ENCODE data around the gene SMYD3. TPM values are rescaled to one million over a fixed set of nuclear protein-coding genes. Genes with fewer than 3 reads are reported as not detected.

The SMYD3 gene
- polyA plus RNA-seq, 2 of the 4 experiments (the other 2 are of a cell fraction), result 18.2 to 35.2 TPM

GRCh38 chr1:245960171-245960570 lies 546.9 kb downstream of the SMYD3 start:
- no peaks in the 10 kb centered on the region for H3K9me3 ChIP-seq
- H3K27ac ChIP-seq, result no peak overlapping the region
- FAIRE-seq (no peak), DNase-seq (ENCODE audit: low read depth in 1 of 2, low spot score in 1 of 2) (no peak), ATAC-seq (no peak)
- no peak overlapping the region for H3K4me2 ChIP-seq
- no peak overlapping the region for H3K4me3 ChIP-seq
- CTCF ChIA-PET, result no interaction called here
- no peaks in the 10 kb centered on the region for H3K4me1 ChIP-seq
- WGBS (ENCODE audit: missing lambda C conversion rate), result 61% methylated on average over 4 of the region's 4 CpGs
- POLR2A ChIA-PET, result no interaction called here
- TF ChIP-seq ELK1 (IDR thresholded peaks at IDR 0.05; ENCODE audit: low read depth, low read length), result no peak
- no peak for TF ChIP-seq TFCP2L1 (CRISPR knock-in tag; IDR thresholded peaks at IDR 0.05)
- no peak for TF ChIP-seq ZNF302 (CRISPR knock-in tag; IDR thresholded peaks at IDR 0.05)
- TF ChIP-seq KDM1A (IDR thresholded peaks at IDR 0.05; ENCODE audit: low read depth), result no peak
- no peak for TF ChIP-seq NPAS2 (CRISPR knock-in tag; IDR thresholded peaks at IDR 0.05; ENCODE audit: borderline replicate concordance)
- no peak for TF ChIP-seq BHLHE40 (IDR thresholded peaks at IDR 0.05; ENCODE audit: low read depth, low read length)
- TF ChIP-seq NFE2L2 (conservative IDR thresholded peaks at IDR 0.05; ENCODE audit: low read length), result no peak
- no peak for TF ChIP-seq ESRRA (IDR thresholded peaks at IDR 0.05; ENCODE audit: borderline replicate concordance, low read length)
- no peak for TF ChIP-seq CBX8 (IDR thresholded peaks at IDR 0.05)
- TF ChIP-seq TP53 (CRISPR knock-in tag; IDR thresholded peaks at IDR 0.05), result no peak
- TF ChIP-seq, protein P1, sequence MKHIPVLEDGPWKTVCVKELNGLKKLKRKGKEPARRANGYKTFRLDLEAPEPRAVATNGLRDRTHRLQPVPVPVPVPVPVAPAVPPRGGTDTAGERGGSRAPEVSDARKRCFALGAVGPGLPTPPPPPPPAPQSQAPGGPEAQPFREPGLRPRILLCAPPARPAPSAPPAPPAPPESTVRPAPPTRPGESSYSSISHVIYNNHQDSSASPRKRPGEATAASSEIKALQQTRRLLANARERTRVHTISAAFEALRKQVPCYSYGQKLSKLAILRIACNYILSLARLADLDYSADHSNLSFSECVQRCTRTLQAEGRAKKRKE (CRISPR knock-in tag; IDR thresholded peaks at IDR 0.05; ENCODE audit: low read depth), result no peak
- no peak for TF ChIP-seq HOXB5 (CRISPR knock-in tag; IDR thresholded peaks at IDR 0.05)
- no peak for TF ChIP-seq HDAC2 (IDR thresholded peaks at IDR 0.05)
- no peak for TF ChIP-seq FOSB (CRISPR knock-in tag; IDR thresholded peaks at IDR 0.05)
- TF ChIP-seq SMC3 (IDR thresholded peaks at IDR 0.05), result no peak
- TF ChIP-seq MYC (IDR thresholded peaks at IDR 0.05; ENCODE audit: borderline replicate concordance, low read length), result no peak
- TF ChIP-seq HES2 (IDR thresholded peaks at IDR 0.05), result no peak
- no peak for TF ChIP-seq HEYL (CRISPR knock-in tag; IDR thresholded peaks at IDR 0.05)

DNA sequence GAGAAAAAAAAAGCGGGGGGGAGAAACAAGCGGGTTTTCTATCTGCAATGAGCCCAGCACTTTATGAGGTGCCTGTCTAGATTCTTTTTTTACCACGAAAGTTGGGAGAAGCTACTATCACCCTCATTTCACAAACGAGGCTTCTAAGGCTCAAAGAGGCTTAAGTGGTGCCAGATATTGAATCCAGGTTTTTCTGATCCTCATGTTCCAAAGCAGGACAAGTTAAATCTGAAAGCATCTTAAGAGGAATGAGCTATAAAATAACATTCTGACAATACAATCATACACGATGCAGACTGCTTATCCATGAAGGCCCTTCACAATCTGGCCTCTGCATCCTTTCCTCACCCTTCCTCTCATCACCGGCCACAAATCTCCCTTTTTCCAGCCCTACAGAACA lies 549.1 kb downstream of the SMYD3 start:
- CTCF ChIA-PET, result interaction anchor here (1.4 kb wide), 1 partner anchor 45 kb away, joined by 3 read pairs; no protein-coding TSS in a partner anchor
- ATAC-seq, result no peak
- TF ChIP-seq JUN (IDR thresholded peaks at IDR 0.05), result no peak
- TF ChIP-seq GATA3 (IDR thresholded peaks at IDR 0.05; ENCODE audit: borderline replicate concordance), result no peak
- TF ChIP-seq CHD2 (IDR thresholded peaks at IDR 0.05; ENCODE audit: low read length, partially characterized antibody), result no peak
- TF ChIP-seq ELK1 (IDR thresholded peaks at IDR 0.05; ENCODE audit: low read depth, low read length), result no peak
- TF ChIP-seq, protein P2, sequence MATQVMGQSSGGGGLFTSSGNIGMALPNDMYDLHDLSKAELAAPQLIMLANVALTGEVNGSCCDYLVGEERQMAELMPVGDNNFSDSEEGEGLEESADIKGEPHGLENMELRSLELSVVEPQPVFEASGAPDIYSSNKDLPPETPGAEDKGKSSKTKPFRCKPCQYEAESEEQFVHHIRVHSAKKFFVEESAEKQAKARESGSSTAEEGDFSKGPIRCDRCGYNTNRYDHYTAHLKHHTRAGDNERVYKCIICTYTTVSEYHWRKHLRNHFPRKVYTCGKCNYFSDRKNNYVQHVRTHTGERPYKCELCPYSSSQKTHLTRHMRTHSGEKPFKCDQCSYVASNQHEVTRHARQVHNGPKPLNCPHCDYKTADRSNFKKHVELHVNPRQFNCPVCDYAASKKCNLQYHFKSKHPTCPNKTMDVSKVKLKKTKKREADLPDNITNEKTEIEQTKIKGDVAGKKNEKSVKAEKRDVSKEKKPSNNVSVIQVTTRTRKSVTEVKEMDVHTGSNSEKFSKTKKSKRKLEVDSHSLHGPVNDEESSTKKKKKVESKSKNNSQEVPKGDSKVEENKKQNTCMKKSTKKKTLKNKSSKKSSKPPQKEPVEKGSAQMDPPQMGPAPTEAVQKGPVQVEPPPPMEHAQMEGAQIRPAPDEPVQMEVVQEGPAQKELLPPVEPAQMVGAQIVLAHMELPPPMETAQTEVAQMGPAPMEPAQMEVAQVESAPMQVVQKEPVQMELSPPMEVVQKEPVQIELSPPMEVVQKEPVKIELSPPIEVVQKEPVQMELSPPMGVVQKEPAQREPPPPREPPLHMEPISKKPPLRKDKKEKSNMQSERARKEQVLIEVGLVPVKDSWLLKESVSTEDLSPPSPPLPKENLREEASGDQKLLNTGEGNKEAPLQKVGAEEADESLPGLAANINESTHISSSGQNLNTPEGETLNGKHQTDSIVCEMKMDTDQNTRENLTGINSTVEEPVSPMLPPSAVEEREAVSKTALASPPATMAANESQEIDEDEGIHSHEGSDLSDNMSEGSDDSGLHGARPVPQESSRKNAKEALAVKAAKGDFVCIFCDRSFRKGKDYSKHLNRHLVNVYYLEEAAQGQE (IDR thresholded peaks at IDR 0.05), result no peak
- TF ChIP-seq HOXB13 (CRISPR knock-in tag; IDR thresholded peaks at IDR 0.05; ENCODE audit: low read depth), result no peak
- no peak for TF ChIP-seq ZNF302 (CRISPR knock-in tag; IDR thresholded peaks at IDR 0.05)
- TF ChIP-seq, protein P3, sequence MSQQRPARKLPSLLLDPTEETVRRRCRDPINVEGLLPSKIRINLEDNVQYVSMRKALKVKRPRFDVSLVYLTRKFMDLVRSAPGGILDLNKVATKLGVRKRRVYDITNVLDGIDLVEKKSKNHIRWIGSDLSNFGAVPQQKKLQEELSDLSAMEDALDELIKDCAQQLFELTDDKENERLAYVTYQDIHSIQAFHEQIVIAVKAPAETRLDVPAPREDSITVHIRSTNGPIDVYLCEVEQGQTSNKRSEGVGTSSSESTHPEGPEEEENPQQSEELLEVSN (IDR thresholded peaks at IDR 0.05; ENCODE audit: borderline replicate concordance, low read depth), result no peak
- TF ChIP-seq JUNB (IDR thresholded peaks at IDR 0.05), result no peak
- TF ChIP-seq FOXS1 (CRISPR knock-in tag; IDR thresholded peaks at IDR 0.05), result no peak
- TF ChIP-seq RAD21 (conservative IDR thresholded peaks at IDR 0.05 in 1 of 2, IDR thresholded peaks at IDR 0.05 in 1 of 2), result no peak
- TF ChIP-seq RNF2 (IDR thresholded peaks at IDR 0.05; ENCODE audit: borderline replicate concordance, low read depth), result no peak
- TF ChIP-seq HDAC2 (IDR thresholded peaks at IDR 0.05), result no peak
- TF ChIP-seq ZSCAN20 (CRISPR knock-in tag; IDR thresholded peaks at IDR 0.05), result no peak
- TF ChIP-seq, protein P1 (CRISPR knock-in tag; IDR thresholded peaks at IDR 0.05; ENCODE audit: low read depth), result no peak

More for the DNA sequence above, 549.1 kb downstream of the SMYD3 start:
- no peak overlapping the region for H3K27ac ChIP-seq
- FAIRE-seq (no peak), DNase-seq (ENCODE audit: low read depth in 1 of 2, low spot score in 1 of 2) (no peak)
- POLR2A ChIA-PET, result no interaction called here
- WGBS (ENCODE audit: missing lambda C conversion rate), result 76% methylated on average over 6 of the region's 6 CpGs
- H3K4me2 ChIP-seq, result no peak overlapping the region
- peaks cover 4% of the 10 kb centered on the region; the same call in 1 of the 3 replicates for H3K4me1 ChIP-seq
- no peaks in the 10 kb centered on the region for H3K9me3 ChIP-seq
- H3K4me3 ChIP-seq, result no peak overlapping the region
